ENCODE measurements around the gene SCGB2B2. TPM values are rescaled to one million over a fixed set of nuclear protein-coding genes. Genes with fewer than 3 reads are reported as not detected.

Gene SCGB2B2
- total RNA-seq, 1 experiment from 2014 or later, result 1.00 TPM

- H3K4me1 Mint-ChIP-seq (ENCODE audit: low read depth, unreplicated experiment), result peaks cover 9% of the 10 kb centered on the region
- peaks cover 32% of the 10 kb centered on the region for H3K9me3 Mint-ChIP-seq (ENCODE audit: unreplicated experiment)
- TF ChIP-seq CTCF (IDR thresholded peaks at IDR 0.05; ENCODE audit: insufficient read depth in 1 of 2, low read depth in 1 of 2, low read length in 1 of 2, severe bottlenecking in 1 of 2, unreplicated experiment in 1 of 2), result no peak
- DNase-seq, result no peak
- intact Hi-C loops (cut with micrococcal nuclease; ENCODE audit: unreplicated experiment), result no loop called here
- Histone ChIP-seq H3K4me1 (peaks cover 13% of the 10 kb centered on the region), H3K4me3 (ENCODE audit: low read depth, low read length) (peak overlapping the region; percentile 95), H3K27me3 (replicated peaks; ENCODE audit: control insufficient read depth, insufficient read depth, low read length) (no peaks in the 10 kb centered on the region), H3K36me3 (ENCODE audit: control insufficient read depth, insufficient read depth, low read length) (peaks cover 15% of the 10 kb centered on the region), H3K9me3 (peaks cover 6% of the 10 kb centered on the region)
- POLR2A ChIA-PET, result interaction anchor here (0.9 to 1.6 kb wide), 2 partner anchors 197 to 1502 kb away, joined by 3 to 10 read pairs; partner anchors contain the start of gene WTIP
- CTCF ChIA-PET, result interaction anchor here (1.3 to 1.5 kb wide), 2 partner anchors 14 to 248 kb away, joined by 3 to 4 read pairs; partner anchors contain the start of gene ZNF30
- peak overlapping the region; percentile 96 for H3K4me3 Mint-ChIP-seq (ENCODE audit: unreplicated experiment)
- peaks cover 58% of the 10 kb centered on the region for H3K36me3 Mint-ChIP-seq (ENCODE audit: insufficient read depth, unreplicated experiment)
- BruUV-seq (replicated peaks), result TSS peak; percentile 23
- peak overlapping the region; percentile 99 for H3K27ac Mint-ChIP-seq (ENCODE audit: unreplicated experiment)
- H3K27me3 Mint-ChIP-seq (ENCODE audit: insufficient read depth, unreplicated experiment), result no peaks in the 10 kb centered on the region
These were observed 1.5 kb upstream of the SCGB2B2 start for GRCh38 chr19:34678421-34678820.

GRCh38 chr19:34678085-34678412, 1.1 kb upstream of the SCGB2B2 start:
- peak overlapping the region; percentile 99 for H3K27ac Mint-ChIP-seq (ENCODE audit: unreplicated experiment)
- Histone ChIP-seq H3K4me3 (ENCODE audit: low read depth, low read length) (peak overlapping the region; percentile 95), H3K9me3 (peaks cover 6% of the 10 kb centered on the region; the same call in 1 of the 2 replicates), H3K27me3 (replicated peaks; ENCODE audit: control insufficient read depth, insufficient read depth, low read length) (no peaks in the 10 kb centered on the region), H3K36me3 (ENCODE audit: control insufficient read depth, insufficient read depth, low read length) (peaks cover 15% of the 10 kb centered on the region), H3K4me1 (peaks cover 16% of the 10 kb centered on the region)
- BruUV-seq (replicated peaks), result no TSS peak
- H3K27me3 Mint-ChIP-seq (ENCODE audit: insufficient read depth, unreplicated experiment), result no peaks in the 10 kb centered on the region
- no peak for DNase-seq
- ChIA-PET POLR2A (interaction anchor here (0.6 to 1.6 kb wide), 5 partner anchors 19 to 1501 kb away, joined by 3 to 10 read pairs (median 4); partner anchors contain the start of genes WTIP and ZNF181), CTCF (interaction anchor here (1.0 to 1.5 kb wide), 4 partner anchors 14 to 249 kb away, joined by 3 to 4 read pairs (median 3); partner anchors contain the start of gene ZNF30)
- no peak for TF ChIP-seq CTCF (IDR thresholded peaks at IDR 0.05; ENCODE audit: insufficient read depth in 1 of 2, low read depth in 1 of 2, low read length in 1 of 2, severe bottlenecking in 1 of 2, unreplicated experiment in 1 of 2)
- H3K4me1 Mint-ChIP-seq (ENCODE audit: low read depth, unreplicated experiment), result peaks cover 9% of the 10 kb centered on the region
- intact Hi-C loops (cut with micrococcal nuclease; ENCODE audit: unreplicated experiment), result no loop called here
- peaks cover 54% of the 10 kb centered on the region for H3K36me3 Mint-ChIP-seq (ENCODE audit: insufficient read depth, unreplicated experiment)
- H3K4me3 Mint-ChIP-seq (ENCODE audit: unreplicated experiment), result peak overlapping the region; percentile 96
- H3K9me3 Mint-ChIP-seq (ENCODE audit: unreplicated experiment), result peaks cover 31% of the 10 kb centered on the region

- H3K9me3 ChIP-seq, result peaks cover 6% of the 10 kb centered on the region; the same call in 1 of the 2 replicates
- Mint-ChIP-seq H3K27me3 (ENCODE audit: insufficient read depth, unreplicated experiment) (peaks cover 3% of the 10 kb centered on the region), H3K4me3 (ENCODE audit: unreplicated experiment) (peak within 1 kb of the TSS; percentile 96), H3K9me3 (ENCODE audit: unreplicated experiment) (peaks cover 31% of the 10 kb centered on the region), H3K27ac (ENCODE audit: unreplicated experiment) (peak within 1 kb of the TSS; percentile 99), H3K4me1 (ENCODE audit: low read depth, unreplicated experiment) (peaks cover 9% of the 10 kb centered on the region), H3K36me3 (ENCODE audit: insufficient read depth, unreplicated experiment) (peaks cover 49% of the 10 kb centered on the region)
- CTCF ChIA-PET, result interaction anchor here (0.6 to 1.5 kb wide), 5 partner anchors 13 to 614 kb away, joined by 3 to 4 read pairs (median 3); partner anchors contain the start of genes MAG and ZNF30
- intact Hi-C loops (cut with micrococcal nuclease; ENCODE audit: unreplicated experiment), result loop anchor here (1.0 to 2.0 kb wide), 2 partner anchors 56 to 95 kb away; partner anchors contain the start of gene ZNF599
- H3K4me3 ChIP-seq (ENCODE audit: low read depth, low read length), result peak within 1 kb of the TSS; percentile 95
- POLR2A ChIA-PET, result interaction anchor here (0.5 to 1.6 kb wide), 13 partner anchors 18 to 1601 kb away, joined by 3 to 10 read pairs (median 4); partner anchors contain the start of genes WTIP and ZNF181
- peak; percentile 98 for DNase-seq
- H3K36me3 ChIP-seq (ENCODE audit: control insufficient read depth, insufficient read depth, low read length), result peaks cover 13% of the 10 kb centered on the region
- H3K27me3 ChIP-seq (replicated peaks; ENCODE audit: control insufficient read depth, insufficient read depth, low read length), result no peaks in the 10 kb centered on the region
- TF ChIP-seq CTCF (IDR thresholded peaks at IDR 0.05; ENCODE audit: insufficient read depth in 1 of 2, low read depth in 1 of 2, low read length in 1 of 2, severe bottlenecking in 1 of 2, unreplicated experiment in 1 of 2), result no peak
- no TSS peak for BruUV-seq (replicated peaks)
- peaks cover 16% of the 10 kb centered on the region for H3K4me1 ChIP-seq
These were observed 576 bp upstream of the SCGB2B2 start, which contains the start of gene ZNF302 for GRCh38 chr19:34677386-34678084. TSS of gene ZNF302 (plus strand) at chr19:34677678. CDS start at chr19:34678805, 1,127 bp downstream.
